Natural killer cell treated with Interleukin-12 subunit alpha and Interleukin-12 subunit beta and Interleukin-15 and Interleukin-18, amount 100 ng/mL, for 72 hours (primary cell): Measurements from ENCODE around the gene RPLP2. TPM values are rescaled to one million over a fixed set of nuclear protein-coding genes. Genes with fewer than 3 reads are reported as not detected.

ENCODE experiments used
- ATAC-seq, 2 donors: fragments of 150-1000 bp; cut with Tn5 transposase in 1 of 2; sonication (Bioruptor Pico), chemical (Tn5 transposase) in 1 of 2; 2 replicates each; pipeline ENCODE4 v1.10.0; 2021
- DNase-seq: peaks from one replicate; pipeline ENCODE4 v3.0.0; 2022; ENCODE audit warnings: low spot score
- H3K27ac Mint-ChIP-seq, 2 donors: 1 replicate in 1 of 2; 2 replicates in 1 of 2; pipeline ENCODE4 v1.8.0; 2022; ENCODE audit warnings: mixed read lengths in 2 of 2, mild to moderate bottlenecking in 1 of 2, moderate library complexity in 1 of 2
- H3K27me3 Mint-ChIP-seq, 2 donors: 1 replicate in 1 of 2; 2 replicates in 1 of 2; pipeline ENCODE4 v1.8.0; 2022; ENCODE audit warnings: mixed read lengths in 2 of 2
- H3K36me3 Mint-ChIP-seq: one replicate; pipeline ENCODE4 v1.8.0; 2022; ENCODE audit warnings: mixed read lengths
- H3K4me1 Mint-ChIP-seq, 2 donors: 1 replicate in 1 of 2; 2 replicates in 1 of 2; pipeline ENCODE4 v1.8.0; 2022; ENCODE audit warnings: low read depth in 2 of 2, mixed read lengths in 2 of 2, mild to moderate bottlenecking in 1 of 2
- H3K4me3 Mint-ChIP-seq: one replicate; pipeline ENCODE4 v1.8.0; 2022; ENCODE audit warnings: mixed read lengths
- H3K9me3 Mint-ChIP-seq: 2 replicates; pipeline ENCODE4 v1.8.0; 2022; ENCODE audit warnings: mixed read lengths
- total RNA-seq, 2 donors: library from RNA; stranded (reverse); gene quantifications; one replicate each; pipeline ENCODE4 v1.2.3, GENCODE V29; 2022

RPLP2 gene
- total RNA-seq, 2 donors from 2014 or later = 1,365 to 2,718 TPM

DNA sequence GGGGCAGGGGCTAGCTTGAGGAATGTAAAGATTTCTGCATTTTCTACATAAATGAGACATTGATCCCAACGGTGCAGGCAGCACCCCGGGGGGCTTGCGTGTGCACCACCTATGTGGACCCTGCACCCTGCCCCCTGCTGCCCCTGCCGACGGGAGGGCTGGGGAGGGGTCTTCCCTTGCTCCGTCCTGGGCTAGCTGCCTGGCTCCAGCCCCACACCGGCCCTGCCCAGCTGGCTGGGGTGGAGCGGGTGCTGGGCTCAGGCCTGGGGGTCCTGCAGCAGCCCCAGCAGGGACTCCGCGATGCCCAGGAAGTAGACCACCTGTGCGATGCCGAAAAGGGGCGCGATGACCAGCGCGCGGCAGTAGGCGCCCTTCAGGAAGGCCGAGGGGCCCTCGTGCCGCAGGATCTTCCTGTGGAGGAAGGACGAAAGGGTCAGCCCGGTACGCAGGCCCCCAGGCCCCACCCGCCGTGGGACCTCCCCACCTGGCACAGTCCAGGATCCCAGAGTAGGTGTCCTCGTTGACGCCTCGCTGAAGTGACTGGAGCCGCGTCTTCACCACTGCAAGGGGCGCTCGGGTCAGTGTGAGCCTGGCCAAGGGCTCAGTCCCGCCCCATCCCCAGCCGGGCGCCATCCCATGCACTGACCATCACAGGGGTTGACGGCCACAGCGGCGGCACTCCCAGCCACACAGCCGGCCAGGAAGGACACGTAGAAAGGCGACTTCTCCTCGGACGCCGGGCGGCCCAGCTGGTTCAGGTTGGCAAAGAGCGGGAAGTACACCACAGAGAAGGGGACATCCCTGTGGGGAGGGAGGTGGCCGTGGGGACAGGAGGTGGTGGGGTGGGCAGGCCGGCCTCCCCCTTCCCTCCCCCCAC is 17.9 kb upstream of the RPLP2 start:
- ATAC-seq (no peak), DNase-seq (no peak)
- no peaks in the 10 kb centered on the region for H3K27me3 Mint-ChIP-seq
- no peaks in the 10 kb centered on the region for H3K9me3 Mint-ChIP-seq
- H3K27ac Mint-ChIP-seq = no peak overlapping the region
- H3K36me3 Mint-ChIP-seq = no peaks in the 10 kb centered on the region
- peaks cover 7 to 10% of the 10 kb centered on the region in 2 donors for H3K4me1 Mint-ChIP-seq
- H3K4me3 Mint-ChIP-seq = no peak overlapping the region

GRCh38 chr11:792535-792821 is 17.3 kb upstream of the RPLP2 start:
- ATAC-seq = no peak
- Mint-ChIP-seq H3K27me3 (no peaks in the 10 kb centered on the region), H3K4me1 (peaks cover 7 to 10% of the 10 kb centered on the region in 2 donors), H3K36me3 (no peaks in the 10 kb centered on the region), H3K27ac (no peak overlapping the region), H3K4me3 (no peak overlapping the region), H3K9me3 (no peaks in the 10 kb centered on the region)
- DNase-seq = no peak

DNA sequence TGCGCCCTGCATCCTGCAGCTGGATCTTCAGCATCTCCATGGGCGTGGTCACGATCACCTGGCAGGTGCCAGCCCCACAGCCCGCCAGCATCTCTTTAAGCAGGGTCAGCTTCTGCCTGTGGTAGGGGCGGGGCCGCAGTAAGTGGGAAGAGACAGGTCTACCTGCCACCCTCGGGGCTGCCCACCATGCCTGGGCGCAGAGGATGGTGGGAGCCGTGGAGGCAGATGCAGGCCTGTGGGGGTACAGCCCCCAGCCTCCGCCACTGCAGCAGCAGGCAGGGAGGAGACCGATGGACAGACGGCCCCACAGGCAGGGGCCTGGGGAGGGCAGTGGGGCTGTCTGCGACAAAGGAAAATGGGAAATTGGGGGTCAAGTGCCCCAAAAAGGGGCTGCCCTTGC is 16.9 kb upstream of the RPLP2 start:
- no peak for DNase-seq
- Mint-ChIP-seq H3K4me1 (peaks cover 7 to 10% of the 10 kb centered on the region in 2 donors), H3K27me3 (no peaks in the 10 kb centered on the region), H3K4me3 (no peak overlapping the region), H3K36me3 (no peaks in the 10 kb centered on the region), H3K27ac (no peak overlapping the region), H3K9me3 (no peaks in the 10 kb centered on the region)
- no peak for ATAC-seq

DNA sequence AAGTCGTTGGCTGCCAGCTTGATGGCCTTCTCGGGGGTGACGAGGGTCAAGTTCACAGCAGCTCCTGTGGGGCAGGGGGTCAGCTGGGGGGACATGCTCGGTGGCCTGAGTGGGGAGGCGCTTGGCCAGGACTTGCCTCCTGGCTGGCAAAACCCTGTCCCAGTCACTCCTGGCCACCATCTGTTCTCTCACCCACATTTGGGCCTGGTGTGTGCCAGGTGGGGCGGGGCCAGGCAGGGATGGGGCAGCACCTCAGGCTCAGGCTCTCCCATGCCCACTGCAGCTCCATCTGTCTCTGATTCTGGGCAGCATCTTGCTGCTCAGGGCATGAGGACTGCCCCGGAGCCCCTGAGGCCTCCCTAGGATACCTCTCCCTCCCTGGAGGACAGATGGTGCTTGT is 16.2 kb upstream of the RPLP2 start:
- H3K27ac Mint-ChIP-seq = no peak overlapping the region
- H3K4me1 Mint-ChIP-seq = peaks cover 7 to 10% of the 10 kb centered on the region in 2 donors
- no peaks in the 10 kb centered on the region for H3K36me3 Mint-ChIP-seq
- no peaks in the 10 kb centered on the region for H3K9me3 Mint-ChIP-seq
- no peaks in the 10 kb centered on the region for H3K27me3 Mint-ChIP-seq
- no peak overlapping the region for H3K4me3 Mint-ChIP-seq
- no peak for DNase-seq
- ATAC-seq = no peak

GRCh38 chr11:794013-794765 is 15.6 kb upstream of the RPLP2 start:
- no peaks in the 10 kb centered on the region for H3K27me3 Mint-ChIP-seq
- no peak overlapping the region for H3K4me3 Mint-ChIP-seq
- no peak overlapping the region for H3K27ac Mint-ChIP-seq
- no peaks in the 10 kb centered on the region for H3K9me3 Mint-ChIP-seq
- peaks cover 7 to 10% of the 10 kb centered on the region in 2 donors for H3K4me1 Mint-ChIP-seq
- no peaks in the 10 kb centered on the region for H3K36me3 Mint-ChIP-seq
- DNase-seq (no peak), ATAC-seq (no peak)

DNA sequence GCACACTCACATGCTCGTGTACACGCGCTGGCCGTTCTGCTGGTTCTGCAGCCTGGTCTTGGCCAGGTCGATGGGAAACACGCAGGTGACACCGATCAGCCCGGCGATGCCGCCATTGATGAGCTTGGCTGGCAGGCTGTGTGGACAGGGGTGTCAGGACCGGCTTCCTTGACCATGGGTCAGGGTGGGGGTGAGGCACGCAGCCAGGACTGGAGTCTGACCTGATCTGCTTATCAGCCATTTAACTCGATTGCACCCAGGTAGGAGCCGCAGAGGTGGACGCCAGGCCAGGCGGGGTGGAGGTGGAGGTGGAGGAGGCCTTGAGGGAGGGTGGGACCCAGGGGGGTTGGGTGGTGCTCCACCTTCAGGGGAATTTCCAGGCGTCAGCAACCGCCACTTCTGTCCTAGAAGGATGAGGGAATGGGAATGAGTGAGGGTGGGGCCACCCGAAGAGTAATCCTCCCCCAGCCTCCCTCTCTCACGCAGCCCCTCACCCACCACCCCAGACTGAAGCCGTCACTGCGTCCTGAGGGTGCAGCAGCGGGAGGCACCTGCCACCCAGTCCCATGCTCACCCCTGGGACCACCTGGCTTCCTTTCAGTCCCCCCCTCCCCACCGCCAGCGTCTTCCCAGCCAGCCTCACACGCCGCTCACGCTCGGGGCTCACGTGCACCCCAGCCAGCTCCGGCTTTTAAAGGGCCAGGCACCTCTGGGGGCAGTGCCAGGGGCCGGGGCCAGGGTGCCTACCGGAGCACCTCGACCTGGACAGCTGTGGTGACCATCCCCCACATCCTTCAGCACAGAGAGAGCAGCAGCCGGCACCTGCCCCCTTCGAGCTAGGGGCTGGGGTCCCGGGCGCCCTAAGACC is 14.8 kb upstream of the RPLP2 start:
- DNase-seq (no peak), ATAC-seq (no peak)
- Mint-ChIP-seq H3K27me3 (no peaks in the 10 kb centered on the region), H3K36me3 (no peaks in the 10 kb centered on the region), H3K27ac (no peak overlapping the region), H3K4me3 (peak overlapping the region; percentile 45), H3K4me1 (peaks cover 7 to 10% of the 10 kb centered on the region in 2 donors), H3K9me3 (no peaks in the 10 kb centered on the region)

DNA sequence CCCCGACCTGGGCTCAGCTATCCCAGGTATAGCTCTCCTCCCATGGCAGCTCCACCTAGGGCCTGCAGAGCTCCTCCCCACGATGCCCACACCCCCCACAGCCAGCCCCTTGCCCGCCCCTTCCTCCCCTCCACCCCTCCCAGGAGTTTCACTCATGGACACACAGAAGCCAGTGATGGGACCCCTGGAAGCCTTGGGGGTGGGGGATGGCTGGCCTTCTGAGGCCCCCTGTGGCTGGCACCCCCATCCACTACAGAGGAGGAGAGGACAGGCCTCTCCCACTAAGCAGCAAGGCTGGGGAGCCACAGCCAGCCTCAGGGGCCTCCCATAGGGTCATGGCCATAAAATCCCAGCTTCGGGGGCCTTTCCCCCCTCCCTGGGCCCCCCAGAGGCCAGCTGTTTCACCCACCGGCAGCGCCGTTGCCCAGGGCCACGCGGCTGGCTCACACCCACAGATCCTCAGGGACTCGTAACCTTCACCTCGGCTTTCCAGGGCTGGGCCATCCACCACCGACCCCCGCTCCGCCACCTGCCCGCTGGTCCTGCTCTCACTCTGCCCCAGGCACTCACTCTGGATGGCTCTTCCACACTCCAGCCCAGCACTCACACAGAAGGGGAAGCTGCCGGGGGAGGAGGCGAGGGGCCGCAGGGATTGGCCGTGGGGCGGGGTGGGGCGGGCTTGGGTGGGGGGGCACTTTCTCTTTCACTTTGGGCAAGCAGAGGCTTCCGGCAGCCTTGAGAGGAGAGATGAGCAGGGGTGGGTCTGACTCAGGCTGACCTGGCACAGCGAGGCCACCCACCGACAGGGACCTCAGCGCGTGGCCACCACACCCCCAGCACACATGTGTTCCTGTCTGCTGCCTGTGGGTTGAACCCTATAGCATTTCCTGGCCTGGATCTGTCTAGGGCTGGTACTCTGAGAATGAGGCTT is 13.9 kb upstream of the RPLP2 start:
- H3K4me3 Mint-ChIP-seq = peak overlapping the region; percentile 97

GRCh38 chr11:796565-797295 is 13.0 kb upstream of the RPLP2 start:
- DNase-seq (no peak), ATAC-seq (no peak)
- H3K4me1 Mint-ChIP-seq = peaks cover 7% of the 10 kb centered on the region in 2 donors
- peak overlapping the region; percentile 82 to 93 for H3K27ac Mint-ChIP-seq
- H3K36me3 Mint-ChIP-seq = no peaks in the 10 kb centered on the region
- H3K9me3 Mint-ChIP-seq = no peaks in the 10 kb centered on the region
- H3K27me3 Mint-ChIP-seq = no peaks in the 10 kb centered on the region
- H3K4me3 Mint-ChIP-seq = peak overlapping the region; percentile 97

More for the DNA sequence above, 13.9 kb upstream of the RPLP2 start:
- no peaks in the 10 kb centered on the region for H3K27me3 Mint-ChIP-seq
- H3K9me3 Mint-ChIP-seq = no peaks in the 10 kb centered on the region
- H3K4me1 Mint-ChIP-seq = peaks cover 7 to 10% of the 10 kb centered on the region in 2 donors
- ATAC-seq (peak; percentile 83 to 86), DNase-seq (peak; percentile 91)
- peak overlapping the region; percentile 82 to 93 for H3K27ac Mint-ChIP-seq
- H3K36me3 Mint-ChIP-seq = no peaks in the 10 kb centered on the region

- DNase-seq = peak; percentile 85
- H3K9me3 Mint-ChIP-seq = no peaks in the 10 kb centered on the region
- H3K27ac Mint-ChIP-seq = peak overlapping the region; percentile 82 to 93
- peak overlapping the region; percentile 97 for H3K4me3 Mint-ChIP-seq
- ATAC-seq = peak; percentile 64 to 70
- peaks cover 7% of the 10 kb centered on the region in 2 donors for H3K4me1 Mint-ChIP-seq
- no peaks in the 10 kb centered on the region for H3K36me3 Mint-ChIP-seq
- H3K27me3 Mint-ChIP-seq = no peaks in the 10 kb centered on the region
Observed at GRCh38 chr11:797296-798092, 12.3 kb upstream of the RPLP2 start.

- Mint-ChIP-seq H3K27me3 (no peaks in the 10 kb centered on the region), H3K4me1 (peaks cover 7% of the 10 kb centered on the region in 2 donors), H3K9me3 (no peaks in the 10 kb centered on the region), H3K36me3 (no peaks in the 10 kb centered on the region), H3K27ac (peak within 1 kb of the TSS; percentile 82 to 93), H3K4me3 (peak within 1 kb of the TSS; percentile 97)
- DNase-seq (peak; percentile 88), ATAC-seq (peak; percentile 78 to 84)
Observed at GRCh38 chr11:798093-798713, 11.6 kb upstream of the RPLP2 start, which contains the start of gene SLC25A22. Gene SLC25A22 (minus strand): TSS chr11:798281. CDS start chr11:795006, 3,275 bp downstream.

- Mint-ChIP-seq H3K27ac (no peak overlapping the region), H3K36me3 (no peaks in the 10 kb centered on the region), H3K4me3 (no peak overlapping the region), H3K9me3 (no peaks in the 10 kb centered on the region), H3K4me1 (peaks cover 7% of the 10 kb centered on the region in 2 donors), H3K27me3 (no peaks in the 10 kb centered on the region)
- ATAC-seq (no peak), DNase-seq (no peak)
Observed at GRCh38 chr11:799641-800316, 10.0 kb upstream of the RPLP2 start.
